ENCODE measurements around the gene OR2H1. TPM values are rescaled to one million over a fixed set of nuclear protein-coding genes. Genes with fewer than 3 reads are reported as not detected.

The OR2H1 gene
- total and polyA plus RNA-seq, 12 donors = not detected

- WGBS, 4 donors = 64 to 75% (median 67%) methylated on average over 2 of the region's 2 CpGs
- Histone ChIP-seq H3K4me3 (no peak overlapping the region), H3K36me3 (replicated peaks in 1 of 2) (no peaks in the 10 kb centered on the region), H3K27ac (no peak overlapping the region), H3K4me1 (replicated peaks in 1 of 2) (no peaks in the 10 kb centered on the region), H3K27me3 (peaks cover 3% of the 10 kb centered on the region), H3K9me3 (replicated peaks in 1 of 3) (no peaks in the 10 kb centered on the region)
- no peak for DNase-seq
- TF ChIP-seq, protein P1, sequence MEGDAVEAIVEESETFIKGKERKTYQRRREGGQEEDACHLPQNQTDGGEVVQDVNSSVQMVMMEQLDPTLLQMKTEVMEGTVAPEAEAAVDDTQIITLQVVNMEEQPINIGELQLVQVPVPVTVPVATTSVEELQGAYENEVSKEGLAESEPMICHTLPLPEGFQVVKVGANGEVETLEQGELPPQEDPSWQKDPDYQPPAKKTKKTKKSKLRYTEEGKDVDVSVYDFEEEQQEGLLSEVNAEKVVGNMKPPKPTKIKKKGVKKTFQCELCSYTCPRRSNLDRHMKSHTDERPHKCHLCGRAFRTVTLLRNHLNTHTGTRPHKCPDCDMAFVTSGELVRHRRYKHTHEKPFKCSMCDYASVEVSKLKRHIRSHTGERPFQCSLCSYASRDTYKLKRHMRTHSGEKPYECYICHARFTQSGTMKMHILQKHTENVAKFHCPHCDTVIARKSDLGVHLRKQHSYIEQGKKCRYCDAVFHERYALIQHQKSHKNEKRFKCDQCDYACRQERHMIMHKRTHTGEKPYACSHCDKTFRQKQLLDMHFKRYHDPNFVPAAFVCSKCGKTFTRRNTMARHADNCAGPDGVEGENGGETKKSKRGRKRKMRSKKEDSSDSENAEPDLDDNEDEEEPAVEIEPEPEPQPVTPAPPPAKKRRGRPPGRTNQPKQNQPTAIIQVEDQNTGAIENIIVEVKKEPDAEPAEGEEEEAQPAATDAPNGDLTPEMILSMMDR (IDR thresholded peaks at IDR 0.05) = no peak
- TF ChIP-seq POLR2A (IDR thresholded peaks at IDR 0.05) = no peak
- intact Hi-C loops (cut with DNase I) = no loop called here
These were observed 22.6 kb downstream of the OR2H1 start for GRCh38 chr6:29479560-29479959.

DNA sequence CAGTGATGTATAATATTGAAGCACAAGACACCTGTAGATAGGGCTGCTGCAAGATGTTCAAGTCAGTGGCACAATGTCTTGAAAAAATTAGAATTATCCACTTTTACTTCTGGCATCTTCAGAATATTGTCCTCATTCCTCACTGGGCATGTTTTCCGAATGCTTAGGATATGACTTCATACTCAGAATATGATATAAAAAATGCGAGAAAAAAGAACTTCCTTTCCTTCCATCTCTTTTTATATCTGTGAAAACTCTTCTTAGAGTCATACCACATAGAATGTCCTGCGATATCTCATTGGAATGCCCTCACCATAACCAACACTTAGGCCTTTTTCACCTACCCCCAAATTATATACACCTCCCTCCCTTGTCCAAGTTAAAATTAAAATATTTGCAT lies 26.2 kb downstream of the OR2H1 start:
- Histone ChIP-seq H3K9me3 (replicated peaks in 1 of 3) (no peaks in the 10 kb centered on the region), H3K27ac (no peak overlapping the region), H3K27me3 (peaks cover 16% of the 10 kb centered on the region), H3K4me3 (no peak overlapping the region), H3K4me1 (replicated peaks in 1 of 2) (no peaks in the 10 kb centered on the region), H3K36me3 (replicated peaks in 1 of 2) (no peaks in the 10 kb centered on the region)
- 58 to 77% (median 71%) methylated on average over 3 of the region's 3 CpGs for WGBS, 4 donors
- DNase-seq = no peak
- intact Hi-C loops (cut with DNase I) = no loop called here
- TF ChIP-seq, protein P1 (IDR thresholded peaks at IDR 0.05) = no peak
- TF ChIP-seq POLR2A (IDR thresholded peaks at IDR 0.05) = no peak

- WGBS, 4 donors = 39 to 78% (median 56%) methylated on average over 1 of the region's 1 CpG
- DNase-seq = no peak
- intact Hi-C loops (cut with DNase I) = no loop called here
- H3K36me3 ChIP-seq (replicated peaks in 1 of 2) = no peaks in the 10 kb centered on the region
- no peak overlapping the region for H3K27ac ChIP-seq
- no peak for TF ChIP-seq POLR2A (IDR thresholded peaks at IDR 0.05)
- TF ChIP-seq, protein P1 (IDR thresholded peaks at IDR 0.05) = no peak
- H3K4me3 ChIP-seq = no peak overlapping the region
- H3K4me1 ChIP-seq (replicated peaks in 1 of 2) = no peaks in the 10 kb centered on the region
- peaks cover 16% of the 10 kb centered on the region for H3K27me3 ChIP-seq
- H3K9me3 ChIP-seq (replicated peaks in 1 of 3) = no peaks in the 10 kb centered on the region
These were observed 26.8 kb downstream of the OR2H1 start for GRCh38 chr6:29483735-29484134.

GRCh38 chr6:29486577-29486976 lies 29.6 kb downstream of the OR2H1 start:
- peaks cover 16% of the 10 kb centered on the region for H3K27me3 ChIP-seq
- TF ChIP-seq, protein P1 (IDR thresholded peaks at IDR 0.05) = no peak
- no peak for TF ChIP-seq POLR2A (IDR thresholded peaks at IDR 0.05)
- H3K36me3 ChIP-seq (replicated peaks in 1 of 2) = no peaks in the 10 kb centered on the region
- intact Hi-C loops (cut with DNase I) = no loop called here
- no peaks in the 10 kb centered on the region for H3K4me1 ChIP-seq (replicated peaks in 1 of 2)
- no peaks in the 10 kb centered on the region for H3K9me3 ChIP-seq (replicated peaks in 1 of 3)
- 59 to 63% (median 59%) methylated on average over 3 to 4 of the region's 4 CpGs for WGBS, 4 donors
- H3K27ac ChIP-seq = no peak overlapping the region
- DNase-seq = no peak
- no peak overlapping the region for H3K4me3 ChIP-seq

Data from adrenal gland (tissue), 12 donors.